NB4 (cell line): ENCODE data around the gene ADGRE1.

Source experiments
- MAX ChIP-seq: IDR thresholded peaks from 2 replicates; pipeline ENCODE4 v1.6.1; 2011; ENCODE audit warnings: low read depth, low read length
- POLR2A ChIP-seq: IDR thresholded peaks from 2 replicates; pipeline ENCODE4 v1.6.1; 2011; ENCODE audit warnings: mild to moderate bottlenecking; ENCODE audit not compliant: insufficient read length; ENCODE audit errors: extremely low read depth
- TF ChIP-seq, protein P1 (sequence below): IDR thresholded peaks from one replicate; pipeline ENCODE4 v1.5.1; 2012; ENCODE audit warnings: low read depth, low read length

DNA sequence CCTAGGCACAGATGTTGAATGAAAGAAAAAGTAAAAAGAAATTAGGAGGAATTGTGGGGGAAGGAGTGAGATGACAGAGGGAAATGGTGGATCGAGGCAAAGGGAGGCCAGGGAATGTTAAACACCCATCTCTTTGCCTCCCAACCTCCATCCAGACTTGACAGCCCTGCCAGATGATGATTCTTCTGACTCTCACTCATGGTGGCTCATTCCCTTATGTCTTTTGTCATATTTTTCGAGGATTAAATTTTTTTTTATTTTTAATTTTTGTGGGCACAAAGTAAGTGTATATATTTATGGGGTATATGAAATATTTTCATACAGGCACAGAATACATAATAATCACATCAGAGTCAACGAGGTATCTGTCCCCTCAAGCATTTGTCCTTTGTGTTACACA, 42.8 kb downstream of the ADGRE1 start:
- TF ChIP-seq, protein P1, sequence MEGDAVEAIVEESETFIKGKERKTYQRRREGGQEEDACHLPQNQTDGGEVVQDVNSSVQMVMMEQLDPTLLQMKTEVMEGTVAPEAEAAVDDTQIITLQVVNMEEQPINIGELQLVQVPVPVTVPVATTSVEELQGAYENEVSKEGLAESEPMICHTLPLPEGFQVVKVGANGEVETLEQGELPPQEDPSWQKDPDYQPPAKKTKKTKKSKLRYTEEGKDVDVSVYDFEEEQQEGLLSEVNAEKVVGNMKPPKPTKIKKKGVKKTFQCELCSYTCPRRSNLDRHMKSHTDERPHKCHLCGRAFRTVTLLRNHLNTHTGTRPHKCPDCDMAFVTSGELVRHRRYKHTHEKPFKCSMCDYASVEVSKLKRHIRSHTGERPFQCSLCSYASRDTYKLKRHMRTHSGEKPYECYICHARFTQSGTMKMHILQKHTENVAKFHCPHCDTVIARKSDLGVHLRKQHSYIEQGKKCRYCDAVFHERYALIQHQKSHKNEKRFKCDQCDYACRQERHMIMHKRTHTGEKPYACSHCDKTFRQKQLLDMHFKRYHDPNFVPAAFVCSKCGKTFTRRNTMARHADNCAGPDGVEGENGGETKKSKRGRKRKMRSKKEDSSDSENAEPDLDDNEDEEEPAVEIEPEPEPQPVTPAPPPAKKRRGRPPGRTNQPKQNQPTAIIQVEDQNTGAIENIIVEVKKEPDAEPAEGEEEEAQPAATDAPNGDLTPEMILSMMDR, result no peak
- TF ChIP-seq POLR2A (no peak), MAX (no peak)
